Stimulated activated naive B cell treated with anti-CD40 and anti-IgM and Interleukin-4, amounts not matched to agents 10 μg/mL and 1 μg/mL and 100 μg/mL, for 72 hours (primary cell): Measurements from ENCODE around the gene FMN1.

Experiments
- ATAC-seq, 2 donors: fragments of 150-1000 bp; cut with Tn5 transposase; replicated peaks; 2 replicates each; pipeline ENCODE4 v1.10.0; 2021; ENCODE audit warnings: moderate library complexity in 1 of 2
- DNase-seq: peaks from one replicate; pipeline ENCODE4 v3.0.0; 2021
- H3K27ac Mint-ChIP-seq: one replicate; pipeline ENCODE4 v1.8.0; 2022; ENCODE audit warnings: mild to moderate bottlenecking, mixed read lengths
- H3K27me3 Mint-ChIP-seq, 2 donors: one replicate each; pipeline ENCODE4 v1.8.0; 2022; ENCODE audit warnings: mixed read lengths in 2 of 2
- H3K36me3 Mint-ChIP-seq, 2 donors: one replicate each; pipeline ENCODE4 v1.8.0; 2022; ENCODE audit warnings: mixed read lengths in 2 of 2, mild to moderate bottlenecking in 1 of 2
- H3K4me1 Mint-ChIP-seq, 2 donors: one replicate each; pipeline ENCODE4 v1.8.0; 2022; ENCODE audit warnings: mixed read lengths in 2 of 2, mild to moderate bottlenecking in 1 of 2
- H3K4me3 Mint-ChIP-seq, 2 donors: one replicate each; pipeline ENCODE4 v1.8.0; 2022; ENCODE audit warnings: mild to moderate bottlenecking in 2 of 2, mixed read lengths in 2 of 2, moderate library complexity in 1 of 2
- H3K9me3 Mint-ChIP-seq, 2 donors: one replicate each; pipeline ENCODE4 v1.8.0; 2022; ENCODE audit warnings: mixed read lengths in 2 of 2, mild to moderate bottlenecking in 1 of 2

The FMN1 gene

DNA sequence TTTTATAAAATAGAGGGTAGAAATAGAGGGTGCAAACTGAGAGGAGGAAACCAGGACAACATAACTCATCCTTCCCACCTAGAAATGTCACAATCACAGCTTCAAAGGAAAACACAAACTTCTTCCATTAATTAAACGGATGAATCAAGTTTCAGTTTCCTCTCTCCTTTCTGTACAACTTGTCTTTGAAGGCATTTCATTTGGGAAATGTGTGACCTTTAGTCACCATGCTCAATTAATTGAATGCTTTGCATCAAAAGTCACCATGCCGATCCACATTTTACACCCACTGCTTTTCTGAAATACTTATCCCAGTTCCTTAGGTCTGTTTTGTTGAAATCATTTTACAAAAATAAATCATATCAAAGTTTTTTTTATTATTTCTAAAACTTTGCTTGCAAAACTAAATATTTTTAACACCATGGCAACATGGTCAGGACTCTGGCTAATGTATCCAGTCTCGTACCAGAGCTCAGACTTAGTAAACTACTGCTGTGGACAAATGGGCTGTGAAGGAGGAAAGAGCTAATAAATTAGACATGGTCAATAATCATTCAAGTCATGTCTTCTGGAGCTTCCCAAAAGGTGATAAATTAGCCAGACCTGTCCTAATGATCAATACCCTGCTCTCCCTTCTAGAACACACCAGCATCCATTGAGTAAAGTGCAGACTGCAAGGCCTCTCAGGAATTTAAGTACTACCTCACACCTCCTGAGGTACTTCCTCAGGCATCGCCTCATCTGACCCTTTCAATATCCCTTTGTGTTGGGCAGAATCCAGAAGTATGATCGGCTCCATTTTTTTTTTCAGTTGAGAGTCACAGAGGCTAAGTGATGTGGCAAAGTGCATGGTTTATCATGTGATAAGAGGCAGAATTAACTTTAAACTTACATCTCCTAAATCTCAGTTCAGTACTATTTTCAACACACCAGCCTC is 315.4 kb downstream of the FMN1 start:
- Mint-ChIP-seq H3K27me3 (peaks cover 4 to 5% of the 10 kb centered on the region in 2 donors), H3K9me3 (no peaks in the 10 kb centered on the region), H3K27ac (no peak overlapping the region), H3K36me3 (no peaks in the 10 kb centered on the region), H3K4me3 (no peak overlapping the region), H3K4me1 (no peaks in the 10 kb centered on the region)
- no peak for DNase-seq
- no peak for ATAC-seq

- Mint-ChIP-seq H3K27me3 (peaks cover 4 to 5% of the 10 kb centered on the region in 2 donors), H3K4me1 (no peaks in the 10 kb centered on the region), H3K36me3 (no peaks in the 10 kb centered on the region), H3K9me3 (no peaks in the 10 kb centered on the region), H3K4me3 (no peak overlapping the region), H3K27ac (no peak overlapping the region)
- ATAC-seq (no peak), DNase-seq (no peak)
Measured at GRCh38 chr15:32878342-32878741, 316.2 kb downstream of the FMN1 start.

- no peaks in the 10 kb centered on the region for H3K4me1 Mint-ChIP-seq
- H3K27me3 Mint-ChIP-seq, result peaks cover 4 to 5% of the 10 kb centered on the region in 2 donors
- no peaks in the 10 kb centered on the region for H3K9me3 Mint-ChIP-seq
- H3K4me3 Mint-ChIP-seq, result no peak overlapping the region
- no peaks in the 10 kb centered on the region for H3K36me3 Mint-ChIP-seq
- no peak overlapping the region for H3K27ac Mint-ChIP-seq
- no peak for ATAC-seq
- DNase-seq, result no peak
Measured at GRCh38 chr15:32877252-32878019, 317.1 kb downstream of the FMN1 start.

GRCh38 chr15:32873284-32874114 is 321.0 kb downstream of the FMN1 start:
- Mint-ChIP-seq H3K9me3 (no peaks in the 10 kb centered on the region), H3K4me1 (peaks cover 3 to 4% of the 10 kb centered on the region in 2 donors), H3K27ac (no peak overlapping the region), H3K27me3 (peaks cover 4 to 5% of the 10 kb centered on the region in 2 donors), H3K36me3 (no peaks in the 10 kb centered on the region), H3K4me3 (no peak overlapping the region)
- DNase-seq (no peak), ATAC-seq (no peak)

GRCh38 chr15:32872621-32873283 is 321.8 kb downstream of the FMN1 start:
- no peaks in the 10 kb centered on the region for H3K9me3 Mint-ChIP-seq
- no peak overlapping the region for H3K27ac Mint-ChIP-seq
- ATAC-seq, result no peak
- no peaks in the 10 kb centered on the region for H3K27me3 Mint-ChIP-seq
- no peak for DNase-seq
- no peaks in the 10 kb centered on the region for H3K36me3 Mint-ChIP-seq
- no peak overlapping the region for H3K4me3 Mint-ChIP-seq
- peaks cover 3 to 4% of the 10 kb centered on the region in 2 donors for H3K4me1 Mint-ChIP-seq

- ATAC-seq, result no peak
- no peak overlapping the region for H3K27ac Mint-ChIP-seq
- DNase-seq, result no peak
Measured at GRCh38 chr15:32871883-32872282, 322.6 kb downstream of the FMN1 start.

DNA sequence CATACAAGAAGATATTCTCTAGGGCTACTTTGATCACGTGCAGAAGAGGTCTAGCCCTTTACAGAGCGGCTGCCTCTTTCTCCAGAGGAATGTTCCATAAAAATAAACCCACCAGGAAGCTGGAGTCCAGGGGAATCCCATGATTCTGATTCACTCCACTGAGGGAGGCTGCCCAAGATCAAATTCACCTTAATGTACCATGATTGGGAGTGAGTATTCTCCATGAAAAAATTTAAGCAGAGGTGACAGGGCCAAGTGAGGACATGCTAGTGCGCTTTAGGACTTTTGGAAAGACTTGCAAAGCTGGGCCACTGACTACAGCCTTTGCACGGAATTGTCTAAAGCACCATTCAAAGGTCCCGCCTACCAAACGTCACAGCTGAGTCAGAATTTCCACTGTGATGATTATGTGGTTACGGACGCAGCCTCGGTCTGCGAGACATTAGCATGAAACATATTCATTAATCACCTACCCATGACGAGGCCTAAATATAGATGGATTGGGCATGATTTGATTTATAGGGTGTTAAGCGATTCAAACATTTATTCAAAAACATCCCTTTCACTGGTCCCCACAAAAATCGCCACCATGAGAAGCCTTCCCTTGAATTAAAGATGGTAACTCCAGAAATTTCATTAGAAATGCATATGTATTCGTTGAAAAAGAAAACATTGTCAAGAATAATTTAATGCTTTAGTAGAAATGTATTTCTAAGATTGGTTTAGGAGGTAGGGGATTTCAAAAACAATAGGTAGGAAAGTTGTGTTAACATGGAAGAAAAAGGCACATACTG is 324.1 kb downstream of the FMN1 start:
- H3K27ac Mint-ChIP-seq, result no peak overlapping the region

More at GRCh38 chr15:32871883-32872282, 322.6 kb downstream of the FMN1 start:
- Mint-ChIP-seq H3K4me1 (peaks cover 7 to 10% of the 10 kb centered on the region in 2 donors), H3K27me3 (no peaks in the 10 kb centered on the region), H3K9me3 (no peaks in the 10 kb centered on the region), H3K4me3 (no peak overlapping the region), H3K36me3 (no peaks in the 10 kb centered on the region)

DNA sequence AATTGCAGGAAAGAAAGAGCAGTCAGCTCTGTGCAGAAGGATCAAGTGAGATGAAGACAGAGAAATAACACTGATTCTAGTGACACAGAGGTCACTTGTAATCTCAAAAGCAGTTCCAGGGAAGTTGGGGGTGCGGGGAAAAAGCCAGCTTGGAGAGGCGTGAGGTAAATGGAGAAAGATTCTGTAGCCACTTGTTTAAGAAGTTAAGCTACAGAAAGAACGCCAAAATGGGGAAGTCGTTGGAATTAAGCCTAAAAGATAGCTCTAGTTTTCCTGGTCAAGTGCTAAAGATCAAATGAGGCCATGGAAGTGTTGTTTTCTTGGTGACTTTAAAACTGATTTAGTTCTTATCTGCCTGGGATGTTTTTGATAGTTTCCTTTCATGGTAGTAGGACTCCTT is 324.7 kb downstream of the FMN1 start:
- H3K9me3 Mint-ChIP-seq, result no peaks in the 10 kb centered on the region
- no peak overlapping the region for H3K27ac Mint-ChIP-seq

More for the DNA sequence above, 324.1 kb downstream of the FMN1 start:
- Mint-ChIP-seq H3K4me3 (no peak overlapping the region), H3K4me1 (peaks cover 12 to 17% of the 10 kb centered on the region in 2 donors), H3K9me3 (no peaks in the 10 kb centered on the region), H3K36me3 (no peaks in the 10 kb centered on the region), H3K27me3 (no peaks in the 10 kb centered on the region)
- DNase-seq (peak; percentile 28), ATAC-seq (peak; percentile 60 to 73)

GRCh38 chr15:32867313-32867626 is 327.2 kb downstream of the FMN1 start:
- Mint-ChIP-seq H3K4me3 (no peak overlapping the region), H3K27me3 (peaks cover 0 to 3% of the 10 kb centered on the region in 2 donors), H3K9me3 (no peaks in the 10 kb centered on the region), H3K4me1 (peaks cover 15 to 26% of the 10 kb centered on the region in 2 donors), H3K36me3 (no peaks in the 10 kb centered on the region), H3K27ac (no peak overlapping the region)
- DNase-seq (no peak), ATAC-seq (peak in 1 of 2 donors; percentile 15)

More for the DNA sequence above, 324.7 kb downstream of the FMN1 start:
- H3K27me3 Mint-ChIP-seq, result peaks cover 0 to 2% of the 10 kb centered on the region in 2 donors
- H3K4me3 Mint-ChIP-seq, result no peak overlapping the region
- no peak for ATAC-seq
- DNase-seq, result no peak
- no peaks in the 10 kb centered on the region for H3K36me3 Mint-ChIP-seq
- peaks cover 12 to 17% of the 10 kb centered on the region in 2 donors for H3K4me1 Mint-ChIP-seq

DNA sequence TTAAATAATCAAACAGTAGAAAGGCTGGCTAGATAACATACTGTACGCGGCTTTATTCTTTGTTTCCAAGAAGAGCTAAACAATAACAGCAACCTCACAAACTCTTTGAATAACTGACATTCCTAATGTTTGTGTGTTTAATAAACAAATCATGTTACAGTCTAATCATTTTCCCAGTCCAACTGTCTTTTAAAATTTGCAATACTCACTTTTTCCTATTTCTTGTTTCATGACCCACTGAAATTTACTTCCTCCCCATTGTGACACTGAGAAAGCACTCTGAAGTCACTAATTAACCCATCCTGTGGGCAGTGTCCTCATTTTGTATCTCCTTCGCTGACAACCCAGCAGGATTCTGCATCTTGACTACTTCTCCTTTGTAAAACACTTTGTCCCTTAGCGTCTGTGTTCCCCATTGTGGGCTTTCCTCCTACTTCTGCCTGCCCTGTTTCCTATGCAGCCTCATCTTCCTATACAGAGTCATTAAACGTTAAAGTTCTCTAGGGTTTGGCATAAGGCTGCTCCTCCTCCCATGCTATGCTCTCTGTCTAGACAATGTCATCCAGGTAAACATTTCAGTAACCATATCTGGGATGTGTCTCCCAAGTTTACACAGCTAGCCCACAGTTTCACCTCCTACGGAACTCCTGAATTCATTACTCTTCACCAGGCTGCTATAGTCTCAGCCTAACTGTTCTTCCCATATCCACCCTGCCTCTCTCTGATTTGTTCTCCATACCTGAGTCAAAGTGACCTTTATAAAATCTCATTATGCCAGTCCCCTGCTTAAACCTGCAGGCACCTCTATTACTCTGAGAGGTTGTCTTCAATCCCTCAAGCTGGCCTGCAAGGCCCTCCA is 327.8 kb downstream of the FMN1 start:
- Mint-ChIP-seq H3K36me3 (no peaks in the 10 kb centered on the region), H3K27me3 (peaks cover 0 to 3% of the 10 kb centered on the region in 2 donors), H3K27ac (no peak overlapping the region), H3K4me3 (no peak overlapping the region), H3K9me3 (no peaks in the 10 kb centered on the region), H3K4me1 (peaks cover 17 to 30% of the 10 kb centered on the region in 2 donors)
- DNase-seq (peak; percentile 4), ATAC-seq (peak; percentile 73 to 85)

GRCh38 chr15:32864841-32865240 is 329.7 kb downstream of the FMN1 start:
- DNase-seq (no peak), ATAC-seq (no peak)
- no peaks in the 10 kb centered on the region for H3K36me3 Mint-ChIP-seq
- no peaks in the 10 kb centered on the region for H3K9me3 Mint-ChIP-seq
- no peak overlapping the region for H3K27ac Mint-ChIP-seq
- no peak overlapping the region for H3K4me3 Mint-ChIP-seq
- H3K27me3 Mint-ChIP-seq, result peaks cover 0 to 6% of the 10 kb centered on the region in 2 donors
- peaks cover 17 to 31% of the 10 kb centered on the region in 2 donors for H3K4me1 Mint-ChIP-seq

DNA sequence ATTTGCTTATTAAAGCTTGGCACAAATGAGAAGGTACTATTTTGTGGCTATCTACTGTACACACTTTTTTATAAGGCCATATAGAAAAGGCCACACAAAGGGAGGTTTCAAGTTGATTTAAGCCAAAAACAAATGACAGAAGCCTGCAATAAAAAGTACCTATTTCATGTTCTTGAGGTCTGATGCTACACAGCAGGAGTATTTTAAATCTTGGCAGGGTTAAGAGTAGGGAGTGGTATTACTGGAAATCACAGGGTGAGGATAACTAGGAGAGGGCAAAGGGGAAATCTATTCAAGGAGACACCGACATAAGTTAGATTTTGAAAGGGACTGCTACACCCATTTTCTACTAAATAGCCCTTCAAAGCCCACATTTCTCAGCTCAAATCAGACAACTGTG is 330.5 kb downstream of the FMN1 start:
- Mint-ChIP-seq H3K36me3 (no peaks in the 10 kb centered on the region), H3K9me3 (no peaks in the 10 kb centered on the region), H3K4me1 (peaks cover 14 to 27% of the 10 kb centered on the region in 2 donors), H3K27me3 (peaks cover 0 to 8% of the 10 kb centered on the region in 2 donors), H3K4me3 (no peak overlapping the region), H3K27ac (no peak overlapping the region)
- DNase-seq (no peak), ATAC-seq (no peak)
